ENCODE measurements around the gene CLK2.

Gene CLK2

DNA sequence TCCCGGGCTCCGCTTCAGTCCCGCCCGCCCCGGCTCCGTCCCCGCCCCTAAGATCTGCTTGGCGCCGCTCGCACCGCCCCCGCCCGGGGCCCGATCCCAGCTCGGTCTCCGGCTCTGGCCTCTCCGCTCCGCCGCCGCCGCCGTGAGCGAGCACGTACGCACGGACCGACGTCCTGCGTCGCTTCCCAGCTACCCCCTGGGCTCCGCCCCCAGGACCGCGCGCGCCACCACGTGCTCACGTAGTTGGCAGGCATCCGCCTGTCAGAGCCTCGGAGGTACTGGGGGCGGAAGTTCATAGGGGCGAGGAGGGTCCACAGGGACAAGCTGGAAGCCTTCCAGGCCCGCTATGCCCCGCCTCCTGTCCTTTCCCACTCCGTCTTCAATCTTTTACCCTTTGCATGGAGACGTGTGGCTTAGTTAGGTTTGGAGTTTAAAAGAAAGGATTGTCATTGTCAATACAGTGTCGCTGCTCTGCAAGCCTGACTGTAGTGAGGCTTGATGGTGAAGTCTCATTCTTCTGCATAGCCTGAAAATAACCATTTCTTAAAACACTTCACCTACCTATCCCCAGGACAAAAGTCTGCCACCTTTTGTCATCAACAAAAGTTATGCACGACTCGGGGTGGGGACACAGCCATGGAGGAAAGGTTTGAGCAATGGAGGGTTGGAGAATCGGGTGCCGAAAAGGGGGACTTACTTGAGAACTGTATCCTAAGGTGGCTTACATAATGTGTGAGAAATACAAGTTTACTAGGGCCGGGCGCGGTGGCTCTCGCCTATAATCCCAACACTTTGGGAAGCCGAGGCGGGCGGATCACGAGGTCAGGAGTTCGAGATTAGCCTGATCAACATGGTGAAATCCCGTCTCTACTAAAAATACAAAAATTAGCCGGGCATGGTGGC lies at the start of gene CLK2:
Gene CLK2 (minus strand): TSS at position 162 of the 903 bp plus-strand sequence. CDS start 2,527 bp downstream, outside the sequence.
- peak; percentile 98 for DNase-seq

DNA sequence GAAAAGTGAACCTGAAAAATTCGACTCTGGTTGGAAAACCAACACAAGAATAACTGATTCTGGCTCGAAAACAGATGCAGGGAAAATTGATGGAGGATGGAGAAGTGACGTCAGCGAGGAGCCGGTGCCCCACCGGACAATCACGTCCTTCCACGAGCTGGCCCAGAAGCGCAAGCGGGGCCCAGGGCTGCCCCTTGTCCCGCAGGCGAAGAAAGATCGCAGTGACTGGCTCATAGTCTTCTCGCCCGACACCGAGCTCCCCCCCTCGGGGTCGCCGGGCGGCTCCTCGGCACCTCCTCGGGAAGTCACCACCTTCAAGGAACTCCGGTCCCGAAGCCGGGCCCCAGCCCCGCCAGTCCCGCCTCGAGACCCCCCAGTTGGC lies 49.3 kb upstream of the CLK2 start:
- no peak for DNase-seq

DNA sequence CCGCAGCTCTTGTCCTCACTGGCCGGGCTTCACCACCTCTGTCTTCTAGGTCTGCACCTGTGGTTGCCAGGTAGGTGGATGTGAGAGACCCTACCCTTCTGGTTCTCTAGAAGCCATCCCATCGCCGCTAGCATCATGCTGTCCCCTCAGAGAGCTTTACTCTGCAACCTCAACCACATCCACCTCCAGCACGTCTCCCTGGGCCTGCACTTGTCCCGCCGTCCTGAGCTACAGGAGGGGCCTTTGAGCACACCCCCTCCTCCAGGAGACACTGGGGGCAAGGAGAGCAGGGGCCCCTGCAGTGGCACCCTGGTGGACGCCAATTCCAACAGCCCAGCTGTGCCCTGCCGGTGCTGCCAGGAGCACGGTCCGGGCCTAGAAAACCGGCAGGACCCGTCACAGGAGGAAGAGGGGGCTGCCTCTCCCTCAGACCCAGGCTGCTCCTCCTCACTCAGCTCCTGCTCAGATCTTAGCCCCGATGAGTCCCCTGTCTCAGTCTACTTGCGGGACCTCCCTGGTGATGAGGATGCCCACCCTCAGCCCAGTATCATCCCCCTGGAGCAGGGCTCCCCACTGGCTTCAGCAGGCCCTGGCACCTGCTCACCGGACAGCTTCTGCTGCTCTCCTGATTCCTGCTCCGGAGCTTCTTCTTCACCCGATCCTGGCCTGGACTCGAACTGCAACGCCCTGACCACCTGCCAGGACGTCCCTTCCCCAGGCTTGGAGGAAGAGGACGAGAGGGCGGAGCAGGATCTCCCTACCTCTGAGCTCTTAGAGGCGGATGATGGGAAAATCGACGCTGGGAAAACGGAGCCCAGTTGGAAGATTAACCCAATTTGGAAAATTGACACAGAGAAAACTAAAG lies 48.6 kb upstream of the CLK2 start:
- no peak for DNase-seq

DNA sequence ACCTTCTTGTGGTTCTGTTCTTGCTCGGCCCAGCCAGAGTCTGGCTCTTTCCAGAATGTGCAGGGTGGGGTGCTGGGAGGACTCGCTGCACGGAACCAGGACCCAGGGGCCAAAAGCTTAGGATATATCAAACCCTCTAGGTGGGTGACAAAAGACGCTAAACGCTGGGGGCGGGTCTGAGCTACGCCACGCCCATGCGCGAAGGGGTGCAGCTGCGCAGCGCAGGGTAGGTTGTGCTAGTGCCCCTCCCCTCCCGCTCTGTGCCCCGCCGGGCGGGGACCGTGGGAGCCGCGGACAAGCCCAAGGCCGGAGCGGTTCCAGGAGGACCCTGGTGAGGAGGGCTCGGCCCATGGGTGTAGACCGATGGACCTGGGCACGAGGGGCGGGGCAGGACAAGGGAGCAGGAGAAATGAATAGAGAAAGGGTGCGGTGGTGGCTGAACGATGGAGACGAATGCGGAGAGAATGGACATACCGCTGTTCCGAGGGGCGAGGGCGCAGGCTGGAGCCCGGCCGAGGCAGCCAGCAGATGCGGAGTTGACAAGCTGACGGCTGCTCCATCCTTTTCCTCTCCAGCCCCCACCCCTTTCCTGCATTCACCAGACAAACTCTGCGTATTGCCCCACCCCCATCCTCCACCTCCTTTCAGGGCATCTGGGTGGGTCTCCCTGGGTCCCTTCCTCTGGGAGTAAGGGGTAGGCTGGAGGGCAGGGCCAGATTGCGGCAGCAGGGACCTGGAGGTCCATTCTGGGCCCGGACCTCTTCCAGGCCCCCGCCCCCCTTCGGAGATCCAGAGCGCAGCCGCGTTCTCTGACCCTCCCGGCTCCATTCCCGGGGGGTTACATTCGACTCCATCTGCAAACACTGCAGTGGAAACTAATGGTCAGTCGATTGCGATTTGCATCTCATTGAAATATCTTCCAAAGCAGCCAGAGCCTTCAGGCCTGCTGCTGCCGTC lies 47.6 kb upstream of the CLK2 start, which contains the start of gene RUSC1:
Gene RUSC1 (plus strand): TSS at position 234 of the 957 bp plus-strand sequence. CDS start 880 bp downstream, outside the sequence.
- peak; percentile 75 for DNase-seq

DNA sequence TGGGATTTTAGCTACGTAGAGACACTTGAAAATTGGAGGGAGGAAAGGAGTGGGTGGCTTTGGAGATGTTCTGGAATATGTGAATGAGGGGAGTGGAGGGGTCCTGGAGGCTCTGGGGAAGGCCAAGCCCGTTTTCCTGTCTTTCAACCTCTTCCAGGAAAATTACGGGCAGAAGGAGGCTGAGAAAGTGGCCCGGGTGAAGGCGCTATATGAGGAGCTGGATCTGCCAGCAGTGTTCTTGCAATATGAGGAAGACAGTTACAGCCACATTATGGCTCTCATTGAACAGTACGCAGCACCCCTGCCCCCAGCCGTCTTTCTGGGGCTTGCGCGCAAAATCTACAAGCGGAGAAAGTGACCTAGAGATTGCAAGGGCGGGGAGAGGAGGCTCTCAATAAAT lies 46.9 kb upstream of the CLK2 start:
- no peak for DNase-seq

DNA sequence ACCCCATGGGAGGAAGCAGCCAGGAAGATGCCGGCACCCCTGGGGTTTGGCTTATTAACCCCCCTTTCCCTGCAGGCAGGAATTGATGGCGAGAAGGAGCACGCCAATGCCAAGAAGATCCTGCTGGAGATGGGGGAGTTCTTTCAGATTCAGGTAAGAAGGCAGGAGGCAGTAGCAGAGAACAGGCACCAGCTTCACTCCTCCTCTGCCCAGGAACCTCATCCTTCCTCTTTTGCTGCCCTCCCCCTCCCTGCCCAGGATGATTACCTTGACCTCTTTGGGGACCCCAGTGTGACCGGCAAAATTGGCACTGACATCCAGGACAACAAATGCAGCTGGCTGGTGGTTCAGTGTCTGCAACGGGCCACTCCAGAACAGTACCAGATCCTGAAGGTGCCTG lies 46.2 kb upstream of the CLK2 start:
- no peak for DNase-seq

DNA sequence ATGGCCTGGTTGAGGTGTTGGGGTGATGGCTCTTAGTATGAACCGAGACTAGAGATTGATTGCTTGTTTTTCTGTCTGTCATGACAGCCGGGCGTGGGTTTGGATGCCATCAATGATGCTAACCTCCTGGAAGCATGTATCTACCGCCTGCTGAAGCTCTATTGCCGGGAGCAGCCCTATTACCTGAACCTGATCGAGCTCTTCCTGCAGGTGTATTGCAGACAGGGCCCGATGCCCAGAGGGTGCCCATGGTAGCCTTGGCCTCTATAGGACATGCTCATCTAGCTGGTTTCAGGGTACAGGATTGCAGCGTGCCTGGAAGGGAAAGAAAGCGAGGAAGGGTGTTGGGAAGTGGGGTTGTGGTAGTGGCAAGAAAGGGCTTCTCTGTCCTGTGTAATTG lies 44.8 kb upstream of the CLK2 start:
- no peak for DNase-seq

DNA sequence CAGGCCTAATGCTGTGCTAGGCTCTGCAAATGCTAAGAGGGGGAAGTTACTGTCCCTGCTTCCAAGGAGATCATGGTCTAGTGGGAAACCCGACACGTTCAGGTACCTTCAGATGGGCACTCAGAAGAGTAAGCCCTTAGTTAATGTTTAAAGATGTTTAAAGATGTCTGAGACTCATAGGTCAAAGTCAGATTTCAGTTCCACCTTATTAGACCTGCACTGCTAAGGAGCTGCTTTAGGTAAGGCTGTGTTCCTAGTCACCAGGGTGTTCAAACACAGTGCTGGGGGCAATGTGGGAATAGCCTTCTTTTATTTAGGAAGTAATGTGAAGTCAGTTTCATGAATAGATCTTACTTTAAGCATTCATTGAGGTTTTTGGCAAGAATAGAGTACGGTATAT lies 43.6 kb upstream of the CLK2 start:
- no peak for DNase-seq

DNA sequence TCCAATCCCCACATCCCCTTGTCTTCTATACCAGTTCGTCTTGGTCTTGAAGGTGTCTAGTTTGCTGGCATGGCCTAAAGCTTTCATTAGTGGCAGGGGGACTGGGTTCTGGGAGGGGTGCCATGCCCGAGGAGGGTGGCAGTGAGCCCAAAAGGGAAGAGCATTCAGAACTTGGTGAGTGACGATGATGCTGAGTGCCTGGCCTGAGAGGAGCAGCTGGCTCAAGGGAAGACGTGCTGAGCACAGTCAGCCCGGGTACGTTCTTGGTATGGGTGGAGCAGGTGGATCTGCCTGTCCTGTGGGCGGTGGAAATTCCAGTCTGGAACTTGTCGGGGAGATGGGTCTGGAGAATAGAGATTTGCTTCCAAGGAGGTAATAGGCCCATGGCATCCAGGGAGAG lies 40.0 kb upstream of the CLK2 start:
- DNase-seq: no peak

DNA sequence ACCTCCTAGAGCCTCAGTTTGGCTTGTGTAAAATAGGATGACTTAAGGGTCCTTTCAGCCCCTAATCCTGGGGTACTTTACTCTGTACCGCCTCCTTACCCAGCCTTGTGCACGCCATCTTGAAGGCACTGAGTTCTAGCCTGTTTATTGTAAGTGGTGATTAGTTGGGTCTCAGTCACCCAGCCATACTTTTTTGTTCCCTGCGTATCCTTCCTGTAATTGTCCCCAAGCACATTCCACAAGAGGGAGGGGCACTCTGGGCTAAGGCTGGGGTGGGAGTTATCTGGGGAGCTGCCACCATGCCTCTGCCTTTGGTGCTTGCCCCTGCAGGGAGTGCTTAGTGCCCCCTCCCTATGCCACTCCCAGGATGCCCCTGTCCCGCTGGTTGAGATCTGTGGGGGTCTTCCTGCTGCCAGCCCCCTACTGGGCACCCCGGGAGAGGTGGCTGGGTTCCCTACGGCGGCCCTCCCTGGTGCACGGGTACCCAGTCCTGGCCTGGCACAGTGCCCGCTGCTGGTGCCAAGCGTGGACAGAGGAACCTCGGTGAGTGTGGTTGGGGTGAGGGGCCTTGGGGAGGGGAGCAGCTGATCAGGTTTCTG lies 36.2 kb upstream of the CLK2 start:
- no peak for DNase-seq

DNA sequence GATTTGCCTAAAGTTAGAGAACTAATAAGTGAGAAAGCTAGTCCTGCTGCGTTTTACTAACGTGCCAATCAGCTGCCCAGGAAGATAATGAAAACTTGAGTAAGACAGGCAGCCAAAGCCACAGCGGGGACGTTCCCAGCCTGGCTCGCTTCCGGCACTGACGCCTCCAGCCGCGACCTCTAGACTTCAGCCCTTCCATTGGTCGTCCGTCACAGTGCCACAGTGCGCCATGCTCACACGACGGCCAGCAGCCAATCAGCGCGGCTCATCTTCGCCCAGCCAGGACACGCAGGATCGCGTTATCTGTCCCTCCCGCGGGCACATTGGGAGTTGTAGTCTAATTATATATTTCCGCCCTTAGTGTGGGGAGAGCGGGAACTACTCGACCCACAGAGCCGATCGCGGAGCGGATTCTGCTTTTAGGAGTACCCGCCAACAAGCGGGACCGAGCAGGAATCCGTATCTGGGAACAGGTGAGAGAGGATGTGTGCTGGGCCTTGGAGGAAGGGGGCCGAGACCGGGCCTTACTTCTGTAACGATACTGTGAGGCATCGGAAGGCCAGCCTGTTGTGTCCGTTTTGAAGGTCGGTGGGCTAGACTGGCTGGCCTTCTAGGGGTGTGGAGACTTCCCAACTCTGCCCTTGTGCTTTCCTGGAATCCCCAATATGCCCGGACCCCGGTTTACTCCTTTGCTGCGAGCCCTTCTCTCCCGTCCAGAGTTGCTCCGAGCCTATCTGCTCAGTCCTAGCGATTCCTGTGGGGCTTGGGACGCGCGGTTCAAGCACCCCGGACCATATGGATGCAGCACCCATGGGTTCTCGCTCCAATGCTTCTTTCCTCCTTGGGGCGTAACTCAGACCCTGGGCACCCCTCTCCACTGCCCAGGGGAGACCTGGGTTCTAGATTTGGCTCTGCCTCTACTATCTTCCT lies 35.5 kb upstream of the CLK2 start, which contains the start of gene FDPS:
Gene FDPS (plus strand): TSS at position 374 of the 930 bp plus-strand sequence. CDS start 924 bp downstream, outside the sequence.
- DNase-seq: peak; percentile 99

DNA sequence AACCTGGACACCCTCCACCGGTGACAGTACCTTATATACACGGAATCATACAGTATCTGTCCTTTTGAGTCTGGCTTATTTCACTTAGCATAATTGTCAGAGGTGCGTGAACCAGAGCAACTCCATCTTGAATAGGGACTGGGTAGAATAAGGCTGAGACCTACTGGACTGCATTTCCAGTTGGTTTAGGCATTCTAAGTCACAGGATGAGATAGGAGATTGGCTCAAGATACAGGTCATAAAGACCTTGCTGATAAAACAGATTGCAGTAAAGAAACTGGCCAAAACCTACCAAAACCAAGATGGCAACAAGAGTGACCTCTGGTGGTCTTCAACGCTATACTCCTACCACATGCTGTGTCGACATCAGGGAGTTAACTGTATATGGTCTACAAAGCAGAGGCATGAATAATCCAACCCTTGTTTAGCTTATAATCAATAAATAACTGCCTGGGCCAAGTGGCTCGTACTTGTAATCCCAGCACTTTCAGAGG lies 34.0 kb upstream of the CLK2 start:
- DNase-seq: peak; percentile 42

DNA sequence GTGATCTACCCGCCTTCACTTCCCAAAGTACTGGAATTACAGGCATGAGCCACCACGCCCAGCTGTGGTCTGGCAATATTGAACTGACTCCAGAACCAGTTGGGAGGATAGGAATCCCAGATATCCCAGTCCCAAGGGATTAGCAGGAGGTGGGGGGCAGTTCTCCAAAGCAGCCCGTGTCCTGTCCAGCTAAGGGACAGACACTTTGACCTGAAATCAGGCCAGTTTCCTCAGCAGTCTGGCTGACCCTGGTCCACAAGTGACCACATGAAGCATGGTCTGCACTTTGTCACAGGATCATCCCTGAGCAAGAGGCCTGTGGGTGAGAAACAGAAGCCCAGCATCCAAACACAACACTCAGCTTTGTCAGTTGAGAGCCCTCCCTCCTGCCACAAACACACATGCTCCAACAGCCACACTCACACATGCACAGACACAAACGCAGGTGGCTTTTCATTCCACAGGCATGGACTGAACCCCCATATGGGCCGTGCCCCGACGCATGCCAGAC lies 32.6 kb upstream of the CLK2 start:
- no peak for DNase-seq

DNA sequence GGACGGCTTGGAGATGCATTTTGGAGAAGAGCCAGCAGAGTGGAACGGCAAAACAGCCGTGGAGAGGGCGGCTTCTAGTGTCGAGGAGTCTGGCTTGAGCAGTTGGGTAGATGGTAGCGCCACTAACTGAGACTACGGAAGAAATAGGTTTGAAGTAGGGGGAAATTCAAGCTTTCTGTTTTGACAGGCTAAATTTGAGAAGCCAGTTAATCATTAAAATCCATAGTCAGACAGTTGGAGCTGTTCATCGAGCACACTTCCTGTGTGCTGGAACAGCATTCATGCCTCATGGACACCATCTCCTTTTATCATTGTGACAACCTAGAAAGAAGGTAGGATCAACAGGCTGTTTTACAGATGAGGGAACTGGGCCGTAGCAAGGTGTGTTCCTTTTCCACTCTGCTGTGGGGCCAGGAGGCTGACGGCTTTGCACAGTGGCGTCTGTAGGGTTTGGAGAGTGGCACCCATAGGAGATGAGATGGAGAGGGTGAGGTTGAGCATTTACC lies 31.3 kb upstream of the CLK2 start:
- no peak for DNase-seq

DNA sequence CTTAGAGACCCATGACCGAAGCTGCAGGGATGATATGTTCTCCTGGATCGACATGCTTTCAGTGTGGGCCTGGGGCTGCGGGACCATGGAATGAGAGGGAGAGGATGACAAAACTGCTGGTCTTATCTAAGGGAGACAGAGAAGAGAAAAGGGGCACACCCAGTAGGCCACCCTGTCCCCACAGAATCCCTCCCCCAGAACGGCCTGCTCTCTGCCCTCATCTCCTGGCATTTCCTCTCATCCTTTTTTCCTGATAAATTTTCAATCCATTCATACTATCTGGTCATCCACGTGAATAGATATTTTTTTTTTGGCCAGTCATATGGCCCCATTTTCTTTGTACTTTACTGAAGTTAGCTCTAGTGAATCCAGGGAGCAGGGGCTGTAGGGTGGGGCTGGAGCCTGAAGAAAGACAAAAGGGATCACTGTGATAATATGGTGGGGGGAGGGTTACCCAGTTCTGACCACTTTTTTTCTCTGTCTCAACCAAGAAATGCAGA lies 28.1 kb upstream of the CLK2 start, which contains the start of gene PKLR:
Gene PKLR (minus strand): TSS at position 97 of the 500 bp plus-strand sequence. CDS start 43 bp downstream, at position 54.
- DNase-seq: no peak

DNA sequence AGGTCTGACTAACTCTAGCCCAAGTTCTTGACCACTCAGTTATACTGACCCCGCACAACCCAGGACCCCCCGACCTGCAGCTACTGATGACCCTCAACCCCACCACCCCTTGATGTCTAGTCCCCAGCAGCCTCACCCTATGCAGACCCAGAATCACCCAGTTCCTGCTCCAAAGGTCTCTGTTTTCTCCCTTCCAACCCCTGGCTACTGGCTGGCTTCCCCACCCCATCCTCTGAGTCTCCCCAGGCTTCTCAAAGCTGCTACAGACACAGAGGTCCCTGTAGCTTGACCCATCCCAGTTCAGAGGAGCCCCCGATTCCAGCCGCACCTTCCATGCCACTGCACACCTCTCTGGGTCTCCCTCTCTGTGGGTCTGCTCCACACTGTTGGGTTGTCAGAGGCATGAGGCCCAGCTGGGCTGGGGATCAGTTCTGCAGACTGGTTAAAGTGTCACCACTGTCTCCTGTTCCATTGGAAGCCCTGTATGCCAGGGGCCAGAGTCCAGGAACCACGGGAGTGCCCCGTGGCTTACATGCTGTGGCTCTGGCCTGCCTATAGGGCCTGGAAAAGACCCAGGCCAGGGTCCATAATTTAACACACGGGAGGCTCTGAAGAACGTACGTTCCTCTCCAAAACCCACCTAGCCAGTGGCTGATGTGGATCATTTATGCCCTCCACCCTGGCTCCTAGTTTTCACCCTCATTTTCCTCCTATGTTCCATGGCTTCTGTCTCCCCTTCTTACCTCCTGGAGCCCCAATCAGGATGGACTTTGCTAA lies 27.4 kb upstream of the CLK2 start:
- DNase-seq: no peak

DNA sequence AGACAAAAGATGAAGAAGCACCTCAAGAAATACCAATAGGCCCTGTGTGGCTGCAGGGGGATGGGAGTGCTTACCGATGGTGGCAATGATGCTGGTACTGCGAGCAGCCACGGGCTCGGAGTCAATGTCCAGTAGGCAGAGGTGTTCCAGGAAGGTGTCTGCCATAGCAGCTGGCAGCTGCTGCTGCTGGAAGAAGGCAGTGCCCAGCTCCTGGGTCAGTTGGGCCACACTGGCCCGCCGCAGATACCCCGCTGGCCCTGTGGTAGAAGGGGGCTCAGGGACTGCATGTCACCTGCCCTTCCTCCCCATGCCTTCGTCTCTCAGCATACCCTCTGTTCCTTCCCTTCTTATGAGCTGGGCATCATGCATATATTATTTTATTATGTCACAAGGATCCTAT lies 26.7 kb upstream of the CLK2 start:
- DNase-seq: no peak

DNA sequence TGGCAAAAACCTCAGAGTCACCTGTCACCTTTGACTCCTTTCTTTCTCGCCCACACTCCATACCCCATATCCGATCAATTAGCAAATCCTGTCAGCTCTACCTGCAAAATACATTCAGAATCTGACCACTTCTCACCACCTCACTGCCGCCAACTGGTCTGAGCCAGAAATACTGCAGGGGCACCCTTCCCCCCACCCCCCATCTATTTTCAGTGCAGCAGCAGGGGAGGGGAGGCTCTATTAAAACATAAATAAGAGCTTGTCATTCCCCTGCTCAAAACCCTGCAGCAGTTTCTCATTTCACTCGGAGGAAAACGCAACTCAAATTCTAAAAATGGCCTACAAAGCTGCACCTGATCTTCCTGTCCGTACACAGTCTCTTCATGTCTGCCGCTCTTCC lies 24.1 kb upstream of the CLK2 start:
- no peak for DNase-seq

DNA sequence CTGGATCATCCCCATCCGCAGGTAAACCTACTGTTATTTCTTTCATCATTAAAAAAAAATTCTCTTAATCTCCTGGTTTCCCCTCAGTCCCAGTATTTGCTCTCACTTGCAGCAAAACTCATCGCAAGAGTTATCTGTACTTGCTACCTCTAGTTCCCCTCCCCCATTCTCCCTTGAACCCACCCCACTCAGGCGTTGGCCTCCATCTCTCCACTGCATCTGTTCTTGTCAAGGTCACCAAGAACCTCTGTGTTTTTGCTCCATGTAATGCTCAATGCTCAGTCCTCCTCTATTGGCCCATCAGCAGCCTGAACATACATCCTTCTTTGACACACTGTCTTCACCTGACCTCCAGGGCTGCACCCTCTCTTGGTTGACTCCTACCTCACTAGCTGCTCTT lies 23.4 kb upstream of the CLK2 start:
- DNase-seq: no peak

All from activated CD4-positive, alpha-beta T cell treated with anti-CD3 and anti-CD28 coated beads, Interleukin-2, amount 50 U/mL, for 16 hours (primary cell).